HG03558 (cell line): ENCODE data around the gene TET2.

Experiments used
- ATAC-seq: cut with Tn5 transposase; IDR thresholded peaks from one replicate; pipeline ENCODE4 v1.9.1; 2021; ENCODE audit warnings: moderate number of reproducible peaks; ENCODE audit not compliant: unreplicated experiment; ENCODE audit errors: extremely low read depth

TET2 gene

GRCh38 chr4:105215609-105216313 is 69.1 kb downstream of the TET2 start:
- peak; percentile 64 for ATAC-seq

GRCh38 chr4:105225500-105225899 is 78.8 kb downstream of the TET2 start:
- ATAC-seq = no peak

GRCh38 chr4:105227054-105227453 is 80.4 kb downstream of the TET2 start:
- ATAC-seq = no peak

GRCh38 chr4:105230287-105230686 is 83.6 kb downstream of the TET2 start:
- ATAC-seq = no peak

GRCh38 chr4:105232374-105232773 is 85.7 kb downstream of the TET2 start:
- no peak for ATAC-seq

- no peak for ATAC-seq
These were observed 87.9 kb downstream of the TET2 start for GRCh38 chr4:105234582-105234981.

- peak; percentile 69 for ATAC-seq
These were observed 89.7 kb downstream of the TET2 start for GRCh38 chr4:105236202-105236915.

GRCh38 chr4:105236916-105237311 is 90.2 kb downstream of the TET2 start:
- ATAC-seq = peak; percentile 2

GRCh38 chr4:105240037-105240436 is 93.4 kb downstream of the TET2 start:
- ATAC-seq = no peak

- ATAC-seq = no peak
These were observed 94.8 kb downstream of the TET2 start for GRCh38 chr4:105241451-105241850.

GRCh38 chr4:105243446-105243845 is 96.8 kb downstream of the TET2 start:
- no peak for ATAC-seq

- no peak for ATAC-seq
These were observed 100.0 kb downstream of the TET2 start for GRCh38 chr4:105246712-105247111.

GRCh38 chr4:105248613-105249012 is 101.9 kb downstream of the TET2 start:
- ATAC-seq = no peak

GRCh38 chr4:105257817-105258495 is 111.3 kb downstream of the TET2 start:
- no peak for ATAC-seq

- ATAC-seq = no peak
These were observed 119.0 kb downstream of the TET2 start for GRCh38 chr4:105265689-105266088.

GRCh38 chr4:105267280-105267679 is 120.6 kb downstream of the TET2 start:
- no peak for ATAC-seq

- no peak for ATAC-seq
These were observed 125.3 kb downstream of the TET2 start for GRCh38 chr4:105272002-105272401.

GRCh38 chr4:105273230-105273629 is 126.6 kb downstream of the TET2 start:
- no peak for ATAC-seq

GRCh38 chr4:105274090-105274489 is 127.4 kb downstream of the TET2 start:
- no peak for ATAC-seq

GRCh38 chr4:105274504-105274903 is 127.8 kb downstream of the TET2 start:
- no peak for ATAC-seq

- ATAC-seq = no peak
These were observed 129.9 kb downstream of the TET2 start for GRCh38 chr4:105276361-105277104.
